ENCODE results near the gene AP1G1. TPM values are rescaled to one million over a fixed set of nuclear protein-coding genes. Genes with fewer than 3 reads are reported as not detected.

AP1G1 gene
- polyA plus RNA-seq, 1 of the 3 experiments (the other 2 are of a cell fraction): 23.8 TPM

DNA sequence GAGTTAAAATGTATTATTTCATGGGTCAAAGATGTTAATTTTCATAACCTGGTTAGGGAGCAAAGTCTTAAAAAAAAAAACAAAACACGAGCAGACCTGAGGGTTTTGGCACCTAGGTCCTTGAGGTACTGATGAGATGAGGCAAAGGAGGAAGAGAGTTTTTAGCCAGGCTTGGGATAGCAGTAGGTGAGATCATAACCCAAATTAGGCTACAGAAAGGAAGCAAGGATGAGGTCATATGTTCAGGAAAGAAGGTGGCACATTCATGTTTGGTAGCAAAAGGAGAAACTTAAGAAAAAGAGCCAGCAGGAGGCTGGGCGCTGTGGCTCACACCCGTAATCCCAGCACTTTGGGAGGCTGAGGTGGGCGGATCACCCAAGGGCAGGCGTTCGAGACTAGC is 40.0 kb upstream of the AP1G1 start:
- DNase-seq: no peak
- Histone ChIP-seq H3K36me3 (replicated peaks in 1 of 2; ENCODE audit: control insufficient read depth in 1 of 2, insufficient read depth in 2 of 2, low read length in 1 of 2) (peaks cover 21 to 54% of the 10 kb centered on the region in 2 experiments), H3F3A (replicated peaks; ENCODE audit: insufficient read depth) (peaks cover 7% of the 10 kb centered on the region), H2AFZ (ENCODE audit: low read depth) (no peak overlapping the region), H3K27ac (ENCODE audit: low read depth in 2 of 2, low read length in 1 of 2) (no peak overlapping the region), H3K9me3 (no peaks in the 10 kb centered on the region), H3K27me3 (ENCODE audit: insufficient read depth) (no peaks in the 10 kb centered on the region), H3K4me3 (ENCODE audit: low read depth in 2 of 2, low read length in 1 of 2) (no peak overlapping the region), H3K79me2 (ENCODE audit: insufficient read depth) (peaks cover 57% of the 10 kb centered on the region), H4K20me1 (ENCODE audit: insufficient read depth) (peaks cover 22% of the 10 kb centered on the region; the same call in 1 of the 2 replicates), H3K9ac (no peak overlapping the region), H3K9me2 (no peaks in the 10 kb centered on the region), H3K4me1 (ENCODE audit: control insufficient read depth in 1 of 2, insufficient read depth in 2 of 2, low read depth in 1 of 2, low read length in 1 of 2) (peaks cover 0 to 7% of the 10 kb centered on the region in 2 experiments; a peak in 2 of 4 replicates), H3K4me2 (no peak overlapping the region)
- CTCF ChIA-PET: interaction anchor here (4.0 to 6.3 kb wide), 2 partner anchors 34 kb away, joined by 17 to 33 read pairs; partner anchors contain the start of gene ZNF821
- POLR2A ChIA-PET: no interaction called here
- TF ChIP-seq RCOR1 (IDR thresholded peaks at IDR 0.05; ENCODE audit: low read length) (no peak), FOXM1 (IDR thresholded peaks at IDR 0.05; ENCODE audit: low read depth) (no peak), GABPA (IDR thresholded peaks at IDR 0.05; ENCODE audit: low read depth) (no peak), TEAD4 (IDR thresholded peaks at IDR 0.05; ENCODE audit: borderline replicate concordance, insufficient read depth) (no peak), SIN3A (IDR thresholded peaks at IDR 0.05; ENCODE audit: borderline replicate concordance, low read depth, low read length) (no peak), REST (IDR thresholded peaks at IDR 0.05; ENCODE audit: low read depth, low read length) (no peak), ELF1 (IDR thresholded peaks at IDR 0.05) (no peak), ZBTB33 (IDR thresholded peaks at IDR 0.05; ENCODE audit: borderline replicate concordance, low read depth) (no peak), POLR2AphosphoS5 (IDR thresholded peaks at IDR 0.05; ENCODE audit: low read depth, low read length) (no peak), EZH2phosphoT487 (IDR thresholded peaks at IDR 0.05; ENCODE audit: borderline replicate concordance, low read depth) (no peak), USF2 (IDR thresholded peaks at IDR 0.05; ENCODE audit: borderline replicate concordance, low read depth, low read length) (no peak), MEF2A (IDR thresholded peaks at IDR 0.05; ENCODE audit: borderline replicate concordance, low read depth) (no peak)
- TF ChIP-seq, protein P1, sequence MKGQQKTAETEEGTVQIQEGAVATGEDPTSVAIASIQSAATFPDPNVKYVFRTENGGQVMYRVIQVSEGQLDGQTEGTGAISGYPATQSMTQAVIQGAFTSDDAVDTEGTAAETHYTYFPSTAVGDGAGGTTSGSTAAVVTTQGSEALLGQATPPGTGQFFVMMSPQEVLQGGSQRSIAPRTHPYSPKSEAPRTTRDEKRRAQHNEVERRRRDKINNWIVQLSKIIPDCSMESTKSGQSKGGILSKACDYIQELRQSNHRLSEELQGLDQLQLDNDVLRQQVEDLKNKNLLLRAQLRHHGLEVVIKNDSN (IDR thresholded peaks at IDR 0.05; ENCODE audit: borderline replicate concordance, low read depth): no peak
- TF ChIP-seq, protein P2, sequence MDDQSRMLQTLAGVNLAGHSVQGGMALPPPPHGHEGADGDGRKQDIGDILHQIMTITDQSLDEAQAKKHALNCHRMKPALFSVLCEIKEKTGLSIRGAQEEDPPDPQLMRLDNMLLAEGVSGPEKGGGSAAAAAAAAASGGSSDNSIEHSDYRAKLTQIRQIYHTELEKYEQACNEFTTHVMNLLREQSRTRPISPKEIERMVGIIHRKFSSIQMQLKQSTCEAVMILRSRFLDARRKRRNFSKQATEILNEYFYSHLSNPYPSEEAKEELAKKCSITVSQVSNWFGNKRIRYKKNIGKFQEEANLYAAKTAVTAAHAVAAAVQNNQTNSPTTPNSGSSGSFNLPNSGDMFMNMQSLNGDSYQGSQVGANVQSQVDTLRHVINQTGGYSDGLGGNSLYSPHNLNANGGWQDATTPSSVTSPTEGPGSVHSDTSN (IDR thresholded peaks at IDR 0.05): no peak
- 95% methylated on average over 6 of the region's 6 CpGs for WGBS (ENCODE audit: low lambda C conversion rate)

Measured in SK-N-SH (cell line).